Hepatocyte (in vitro differentiated cells): ENCODE measurements around the gene ZBTB7A.

Source experiments
- EZH2 ChIP-seq: fragments of 200-600 bp; sonication (generic); IDR thresholded peaks from 2 replicates; pipeline ENCODE4 v1.6.1; 2016; ENCODE audit warnings: antibody characterized with exemption, mild to moderate bottlenecking, borderline replicate concordance
- EZH2phosphoT487 ChIP-seq: fragments of 200-600 bp; sonication (generic); IDR thresholded peaks from one replicate; pipeline ENCODE4 v1.6.1; 2018; ENCODE audit warnings: antibody characterized with exemption, mild to moderate bottlenecking, low read depth, moderate library complexity; ENCODE audit not compliant: unreplicated experiment, severe bottlenecking
- TF ChIP-seq, protein P1 (sequence below): fragments of 200-600 bp; sonication (generic); IDR thresholded peaks from 2 replicates; pipeline ENCODE4 v1.5.1; 2016; ENCODE audit warnings: antibody characterized with exemption, mild to moderate bottlenecking; ENCODE audit not compliant: poor library complexity

DNA sequence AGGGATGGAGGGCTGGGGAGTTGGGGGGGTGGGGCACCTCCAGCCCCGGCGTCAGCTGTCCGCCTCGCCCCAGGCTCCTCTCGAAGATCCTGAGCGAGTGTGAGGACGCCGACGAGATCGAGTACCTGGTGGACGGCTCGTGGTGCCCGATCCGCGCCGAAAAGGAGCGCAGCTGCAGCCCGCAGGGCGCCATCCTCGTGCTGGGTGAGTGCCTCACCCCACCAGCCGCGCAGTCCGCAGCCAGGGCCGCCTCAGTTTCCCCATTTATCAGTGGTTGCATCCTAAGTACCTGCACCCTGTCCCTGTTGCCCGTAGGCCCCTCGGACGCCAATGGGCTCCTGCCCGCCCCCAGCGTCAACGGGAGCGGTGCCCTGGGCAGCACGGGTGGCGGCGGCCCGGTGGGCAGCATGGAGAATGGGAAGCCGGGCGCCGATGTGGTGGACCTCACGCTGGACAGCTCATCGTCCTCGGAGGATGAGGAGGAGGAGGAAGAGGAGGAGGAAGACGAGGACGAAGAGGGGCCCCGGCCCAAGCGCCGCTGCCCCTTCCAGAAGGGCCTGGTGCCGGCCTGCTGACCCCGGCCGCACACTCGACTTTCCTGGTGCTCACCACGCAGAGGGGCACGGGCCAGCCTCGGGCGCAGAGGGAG lies 29.3 kb downstream of the ZBTB7A start:
- TF ChIP-seq, protein P1, sequence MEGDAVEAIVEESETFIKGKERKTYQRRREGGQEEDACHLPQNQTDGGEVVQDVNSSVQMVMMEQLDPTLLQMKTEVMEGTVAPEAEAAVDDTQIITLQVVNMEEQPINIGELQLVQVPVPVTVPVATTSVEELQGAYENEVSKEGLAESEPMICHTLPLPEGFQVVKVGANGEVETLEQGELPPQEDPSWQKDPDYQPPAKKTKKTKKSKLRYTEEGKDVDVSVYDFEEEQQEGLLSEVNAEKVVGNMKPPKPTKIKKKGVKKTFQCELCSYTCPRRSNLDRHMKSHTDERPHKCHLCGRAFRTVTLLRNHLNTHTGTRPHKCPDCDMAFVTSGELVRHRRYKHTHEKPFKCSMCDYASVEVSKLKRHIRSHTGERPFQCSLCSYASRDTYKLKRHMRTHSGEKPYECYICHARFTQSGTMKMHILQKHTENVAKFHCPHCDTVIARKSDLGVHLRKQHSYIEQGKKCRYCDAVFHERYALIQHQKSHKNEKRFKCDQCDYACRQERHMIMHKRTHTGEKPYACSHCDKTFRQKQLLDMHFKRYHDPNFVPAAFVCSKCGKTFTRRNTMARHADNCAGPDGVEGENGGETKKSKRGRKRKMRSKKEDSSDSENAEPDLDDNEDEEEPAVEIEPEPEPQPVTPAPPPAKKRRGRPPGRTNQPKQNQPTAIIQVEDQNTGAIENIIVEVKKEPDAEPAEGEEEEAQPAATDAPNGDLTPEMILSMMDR: no peak
- TF ChIP-seq EZH2phosphoT487 (no peak), EZH2 (no peak)
